Activated CD8-positive, alpha-beta memory T cell treated with anti-CD3 and anti-CD28 coated beads for 24 hours (primary cell): ENCODE results near the gene PDSS2.

ENCODE experiments used
- DNase-seq: peaks from one replicate; pipeline ENCODE4 v3.0.0-alpha.2; 2020

The PDSS2 gene

DNA sequence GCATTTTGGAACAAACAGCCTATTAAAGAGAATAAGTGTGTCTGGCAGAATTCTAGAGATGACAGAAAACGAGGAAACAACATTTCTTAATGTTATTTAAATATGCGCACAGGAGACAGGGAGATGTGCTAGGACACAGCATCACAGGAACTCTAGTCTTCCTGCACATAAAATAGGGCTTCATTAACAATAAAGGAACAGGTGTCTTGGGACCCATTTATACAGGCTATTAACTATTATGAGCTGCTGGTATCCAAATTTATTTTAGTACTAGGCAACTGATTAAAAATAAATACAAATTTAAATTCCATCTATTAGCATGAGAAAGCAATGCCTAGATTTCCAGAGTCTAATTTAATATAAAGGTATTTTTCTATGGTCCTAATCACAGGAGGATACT, 102.3 kb downstream of the PDSS2 start:
- no peak for DNase-seq

DNA sequence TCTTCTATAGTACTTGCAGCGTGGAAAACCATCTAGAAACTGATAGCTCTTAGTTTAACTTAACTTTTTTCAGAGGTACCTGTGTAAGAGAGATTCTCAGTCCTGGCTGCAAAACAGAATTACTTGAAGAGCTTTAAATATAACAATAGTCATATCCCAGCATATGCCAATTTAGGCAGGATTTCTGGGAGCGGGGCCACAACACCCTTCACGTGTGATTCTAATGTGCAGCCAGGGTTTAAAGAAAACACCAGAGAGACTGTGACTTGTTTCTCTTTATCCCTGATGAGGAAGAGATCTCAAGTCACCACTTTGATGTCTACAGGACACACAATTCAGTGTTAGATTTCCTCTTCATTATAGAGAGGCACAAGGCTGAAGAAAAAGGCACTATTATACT, 103.7 kb downstream of the PDSS2 start:
- no peak for DNase-seq

DNA sequence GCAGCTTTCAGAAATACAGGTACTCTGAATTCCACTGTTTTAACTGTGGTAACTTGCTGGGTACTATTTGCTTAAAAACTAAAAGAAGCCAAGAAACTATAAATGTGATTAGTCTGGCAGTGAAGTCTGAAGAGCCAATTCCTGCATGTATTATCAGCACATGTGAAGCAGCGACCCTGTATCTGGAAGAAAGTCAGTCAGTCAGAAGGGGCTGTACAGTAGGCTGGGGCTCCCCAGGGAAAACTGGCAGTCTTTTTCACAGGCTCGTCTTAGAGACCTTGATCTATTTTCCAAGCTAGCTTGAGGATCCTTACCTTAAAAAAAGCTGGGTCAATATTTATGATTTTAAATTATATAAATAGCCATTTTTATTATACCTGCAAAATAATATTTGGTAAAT, 104.9 kb downstream of the PDSS2 start:
- no peak for DNase-seq

GRCh38 chr6:107353773-107354382, 105.5 kb downstream of the PDSS2 start:
- no peak for DNase-seq

GRCh38 chr6:107348224-107348623, 111.1 kb downstream of the PDSS2 start:
- no peak for DNase-seq

DNA sequence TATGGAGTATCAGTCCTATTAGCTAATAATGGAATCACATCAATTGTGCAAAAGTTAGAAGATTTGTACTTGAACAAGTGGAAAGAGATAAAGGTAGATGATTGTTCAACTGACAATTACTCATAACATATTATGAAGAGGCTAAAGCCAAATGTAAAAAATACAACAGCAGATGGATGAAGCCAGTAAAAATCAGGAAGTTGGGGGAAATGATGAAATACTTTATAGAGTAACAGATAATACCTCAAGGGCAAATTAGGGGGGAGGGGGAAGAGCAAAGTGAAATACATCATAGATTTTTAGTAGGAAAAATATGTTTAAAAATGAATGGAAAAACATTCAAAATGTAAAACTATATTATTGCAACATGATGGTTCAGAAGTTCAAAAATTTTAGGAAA, 114.0 kb downstream of the PDSS2 start:
- no peak for DNase-seq

- DNase-seq: no peak
These were observed 114.4 kb downstream of the PDSS2 start for GRCh38 chr6:107344981-107345380.

- DNase-seq: no peak
These were observed 115.0 kb downstream of the PDSS2 start for GRCh38 chr6:107344383-107344782.

DNA sequence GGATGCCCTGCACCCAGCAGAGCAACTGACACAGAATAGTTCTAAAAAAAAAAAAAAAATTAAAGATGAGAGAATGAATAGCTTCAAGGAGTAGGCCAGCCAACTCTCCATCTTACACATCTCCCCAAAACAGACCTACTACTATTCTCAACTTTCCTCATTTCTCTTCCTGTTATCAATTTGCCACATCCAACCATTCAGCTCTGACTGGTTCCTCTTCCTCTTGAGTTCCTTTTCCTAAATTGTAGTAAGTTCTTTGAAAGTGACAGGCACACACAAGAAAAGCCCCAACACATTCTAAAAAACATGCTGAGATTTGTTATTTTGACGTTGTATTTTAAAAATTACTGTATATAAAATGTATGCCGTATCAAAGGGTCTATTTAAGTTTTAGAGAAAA, 117.2 kb downstream of the PDSS2 start:
- DNase-seq: no peak

- no peak for DNase-seq
These were observed 118.5 kb downstream of the PDSS2 start for GRCh38 chr6:107340881-107341280.

DNA sequence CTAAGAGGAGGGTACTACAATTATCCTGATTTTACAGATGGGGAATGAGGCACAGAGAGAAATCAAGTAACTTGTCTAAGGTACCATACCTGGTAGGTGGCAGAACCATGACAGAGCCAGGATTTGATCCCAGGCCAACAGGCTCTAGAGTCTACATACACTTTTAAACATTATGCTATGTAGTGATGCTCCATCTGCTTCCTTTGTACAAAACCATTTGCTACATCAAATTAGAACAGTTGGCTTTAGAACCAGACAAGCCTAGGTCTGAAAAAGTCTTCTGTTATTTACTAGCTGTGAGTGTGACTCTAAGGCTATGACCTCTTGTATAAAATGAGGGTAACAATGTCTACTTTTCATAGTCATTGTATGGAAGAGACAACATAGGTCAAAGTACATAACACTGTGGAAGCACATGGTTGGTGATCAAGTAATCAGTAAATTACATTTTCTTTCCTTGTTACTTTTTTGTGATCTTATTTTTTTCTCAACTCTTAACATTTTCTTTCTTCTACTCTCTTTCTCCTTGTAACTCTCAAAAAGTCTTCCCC, 122.1 kb downstream of the PDSS2 start:
- DNase-seq: no peak

- no peak for DNase-seq
These were observed 125.3 kb downstream of the PDSS2 start for GRCh38 chr6:107334026-107334425.

- DNase-seq: no peak
These were observed 125.9 kb downstream of the PDSS2 start for GRCh38 chr6:107333491-107333890.

DNA sequence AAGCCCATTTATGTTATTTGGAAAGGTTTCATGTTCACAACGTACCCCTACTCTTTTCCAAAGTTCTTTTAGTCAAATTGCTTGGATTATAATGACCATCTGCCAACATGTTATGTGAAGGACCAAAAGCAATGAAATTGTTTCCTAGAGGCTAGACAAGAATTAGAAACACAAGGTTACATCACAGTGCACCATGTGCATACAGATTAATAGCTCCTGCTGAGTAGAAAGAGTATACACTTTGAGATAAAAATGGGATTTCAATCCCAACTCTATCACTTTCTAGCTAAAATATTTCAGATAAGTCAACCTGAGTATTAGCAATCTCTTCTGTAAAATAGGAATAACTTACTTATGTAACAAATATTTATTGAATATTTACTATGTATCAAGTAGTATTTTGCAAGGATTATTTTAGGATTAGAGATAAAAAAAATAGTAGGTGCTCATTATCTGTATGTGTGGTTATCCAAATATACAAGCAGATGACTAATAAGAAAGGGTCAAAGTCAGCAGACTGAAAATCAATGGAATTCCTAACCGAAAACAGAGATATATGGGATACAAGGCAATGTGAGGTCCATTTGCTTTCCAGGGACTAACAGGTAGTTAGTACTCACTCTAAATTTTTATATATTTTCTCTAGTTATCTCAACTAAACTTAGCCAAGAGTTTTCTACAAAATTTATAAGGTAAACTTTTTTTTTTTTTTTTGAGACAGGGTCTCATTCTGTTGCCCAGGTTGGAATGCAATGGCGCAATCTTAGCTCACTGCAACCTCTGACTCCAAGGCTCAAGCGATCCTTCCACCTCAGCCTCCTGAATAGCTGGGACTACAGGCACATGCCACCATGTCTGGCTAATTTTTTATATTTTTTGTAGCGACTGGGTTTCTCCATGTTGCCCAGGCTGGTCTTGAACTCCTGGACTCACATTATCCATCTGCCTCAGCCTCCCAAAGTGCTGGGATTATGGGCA, 127.7 kb downstream of the PDSS2 start:
- DNase-seq: no peak

DNA sequence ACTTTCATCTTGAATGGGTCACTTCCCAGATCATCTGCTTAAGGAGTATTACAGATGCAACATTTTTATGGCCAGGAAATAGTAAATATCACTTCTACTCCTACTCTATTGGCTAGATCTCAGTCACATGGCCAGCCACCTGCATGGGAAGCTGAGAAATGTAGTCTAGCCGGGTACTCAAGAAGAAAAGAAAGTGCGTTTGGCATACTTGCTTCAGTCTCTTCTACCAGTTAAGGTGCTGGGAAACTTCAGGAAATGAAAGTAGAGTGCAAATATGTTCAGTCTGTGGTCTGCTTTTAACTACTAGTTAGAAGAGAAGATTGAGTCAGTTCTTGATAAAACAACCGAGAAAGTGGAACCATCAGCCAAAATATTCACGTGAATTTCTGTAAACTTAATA, 129.2 kb downstream of the PDSS2 start:
- no peak for DNase-seq

GRCh38 chr6:107329063-107329860, 130.1 kb downstream of the PDSS2 start:
- no peak for DNase-seq

- DNase-seq: no peak
These were observed 131.3 kb downstream of the PDSS2 start for GRCh38 chr6:107328081-107328480.

DNA sequence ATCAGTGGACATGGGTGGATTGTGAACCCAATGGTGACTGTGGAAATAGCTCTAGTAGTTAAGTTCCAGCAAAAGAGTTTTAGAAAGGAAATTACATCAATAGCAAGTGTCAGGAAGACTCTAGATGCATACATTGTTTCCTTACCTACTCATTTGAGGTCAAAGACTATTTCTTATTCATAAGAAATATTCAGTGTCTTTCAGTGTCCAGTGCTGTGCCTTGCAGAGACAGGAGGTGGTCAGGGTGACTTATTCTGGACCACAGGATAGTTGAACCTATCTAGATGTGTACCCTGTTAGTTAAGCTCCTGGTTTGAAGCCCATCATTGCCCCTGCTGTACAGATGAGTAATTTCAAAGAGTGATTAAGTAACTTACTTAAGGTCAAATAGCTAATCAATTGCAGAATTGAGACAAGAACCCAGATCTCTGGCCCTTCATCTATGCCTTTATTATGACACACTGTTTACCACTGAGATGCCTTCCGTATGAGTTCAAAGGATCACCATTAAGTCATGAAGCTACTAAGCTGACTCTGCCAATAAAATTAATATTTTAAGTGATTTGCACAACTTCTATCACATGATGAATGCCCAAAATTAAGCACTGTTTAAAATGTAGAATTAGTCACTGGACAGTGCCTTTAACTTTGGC, 136.1 kb downstream of the PDSS2 start:
- DNase-seq: no peak

DNA sequence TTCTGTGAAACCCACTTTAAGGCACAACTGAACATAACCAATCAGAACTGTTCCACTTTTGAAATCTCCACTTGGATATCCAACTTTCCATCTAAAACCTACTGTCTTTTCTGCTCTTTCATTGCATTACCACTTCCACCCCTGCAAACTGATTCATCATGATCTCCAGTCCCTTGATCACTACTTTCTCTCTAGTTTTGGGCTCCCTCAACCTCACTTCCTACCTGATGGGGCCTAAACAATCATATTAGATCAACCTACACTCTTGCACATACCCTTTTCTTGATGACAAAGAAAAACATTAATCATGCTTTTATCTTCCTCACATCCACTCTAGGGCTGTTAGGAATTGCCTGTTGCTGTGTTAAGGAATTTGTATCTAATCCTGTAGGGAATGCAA, 137.6 kb downstream of the PDSS2 start:
- no peak for DNase-seq

DNA sequence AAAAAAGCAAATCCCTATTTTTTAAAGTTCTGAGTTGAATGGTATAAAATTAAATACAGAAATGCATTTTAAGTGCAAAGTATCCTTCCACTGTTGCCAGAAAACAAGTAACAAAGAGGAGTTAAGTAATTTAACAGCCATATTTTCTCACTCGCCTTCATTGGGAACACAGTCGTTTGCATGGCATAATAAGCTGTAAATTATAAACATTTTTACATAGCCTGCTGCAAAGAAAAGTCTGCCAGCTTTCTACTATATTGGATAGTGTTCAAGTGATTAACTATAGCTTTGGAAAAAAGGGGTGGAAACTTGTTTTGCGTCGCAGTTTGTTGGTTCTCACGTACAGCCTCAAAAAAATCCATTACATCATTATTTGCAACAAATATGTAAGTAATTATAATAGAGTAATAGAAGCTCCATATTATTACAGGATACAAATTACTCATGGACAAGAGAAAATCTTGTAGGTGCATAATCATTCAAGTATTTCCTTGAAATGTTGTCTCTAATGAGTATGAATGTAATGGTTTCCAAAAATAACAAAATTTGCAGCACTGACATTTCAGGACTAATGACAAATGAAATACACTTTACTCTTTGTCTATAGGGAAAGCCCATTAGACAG, 139.3 kb downstream of the PDSS2 start:
- no peak for DNase-seq

- DNase-seq: no peak
These were observed 141.1 kb downstream of the PDSS2 start for GRCh38 chr6:107318100-107318736.

GRCh38 chr6:107315114-107315513, 144.2 kb downstream of the PDSS2 start:
- no peak for DNase-seq
